Activated CD4-positive, alpha-beta T cell treated with anti-CD3 and anti-CD28 coated beads, Interleukin-2, Interleukin-6, amounts not matched to agents 100 ng/mL and 50 ng/mL, durations not matched to agents 16 hours and 8 hours (primary cell): Measurements from ENCODE around the gene DNAJC17.
A peak's percentile ranks its signal among the peaks of the same experiment; 100 is the strongest.

Experiments
- DNase-seq: peaks from one replicate; pipeline ENCODE4 v3.0.0-alpha.2; 2020

DNAJC17 gene

GRCh38 chr15:40828447-40829036 is 21.3 kb upstream of the DNAJC17 start, which contains the start of gene PPP1R14D:
Gene PPP1R14D (minus strand): TSS chr15:40828708. CDS start chr15:40828641, 67 bp downstream.
- DNase-seq, result no peak

DNA sequence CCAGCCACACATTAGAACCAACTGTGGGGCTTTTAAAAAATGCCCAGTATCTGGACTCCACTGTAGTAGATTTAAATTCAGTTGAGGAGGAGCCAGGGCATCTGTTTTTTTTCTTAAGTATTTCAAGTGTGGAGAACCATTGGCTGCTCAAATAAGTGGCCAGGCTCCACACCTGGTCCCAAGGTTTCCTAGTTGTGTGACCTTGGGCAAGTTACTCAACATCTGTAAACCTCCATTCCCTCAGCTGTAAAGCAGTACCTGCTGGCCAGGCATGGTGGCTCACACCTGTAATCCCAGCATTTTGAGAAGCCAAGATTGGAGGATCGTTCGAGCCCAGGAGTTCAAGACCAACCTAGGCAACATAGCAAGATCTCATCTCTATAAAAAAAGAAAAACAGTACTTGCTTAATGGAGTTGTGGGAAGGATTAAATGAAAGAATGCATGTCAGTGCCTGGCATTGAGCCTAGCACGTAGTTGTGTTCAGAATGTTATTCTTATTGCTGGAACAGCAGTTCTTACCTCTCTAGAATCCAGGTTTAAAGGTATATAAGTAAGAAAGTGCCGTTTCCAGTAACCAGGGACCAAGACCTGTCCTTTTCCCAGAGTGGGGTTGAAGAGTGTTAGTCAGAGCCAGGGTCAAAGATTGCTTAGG is 19.3 kb upstream of the DNAJC17 start:
- no peak for DNase-seq

GRCh38 chr15:40825661-40826422 is 18.6 kb upstream of the DNAJC17 start:
- DNase-seq, result no peak

- peak; percentile 23 for DNase-seq
Observed at GRCh38 chr15:40823572-40824343, 16.5 kb upstream of the DNAJC17 start.

- DNase-seq, result no peak
Observed at GRCh38 chr15:40821195-40821594, 13.9 kb upstream of the DNAJC17 start.

- no peak for DNase-seq
Observed at GRCh38 chr15:40819048-40819447, 11.8 kb upstream of the DNAJC17 start.

DNA sequence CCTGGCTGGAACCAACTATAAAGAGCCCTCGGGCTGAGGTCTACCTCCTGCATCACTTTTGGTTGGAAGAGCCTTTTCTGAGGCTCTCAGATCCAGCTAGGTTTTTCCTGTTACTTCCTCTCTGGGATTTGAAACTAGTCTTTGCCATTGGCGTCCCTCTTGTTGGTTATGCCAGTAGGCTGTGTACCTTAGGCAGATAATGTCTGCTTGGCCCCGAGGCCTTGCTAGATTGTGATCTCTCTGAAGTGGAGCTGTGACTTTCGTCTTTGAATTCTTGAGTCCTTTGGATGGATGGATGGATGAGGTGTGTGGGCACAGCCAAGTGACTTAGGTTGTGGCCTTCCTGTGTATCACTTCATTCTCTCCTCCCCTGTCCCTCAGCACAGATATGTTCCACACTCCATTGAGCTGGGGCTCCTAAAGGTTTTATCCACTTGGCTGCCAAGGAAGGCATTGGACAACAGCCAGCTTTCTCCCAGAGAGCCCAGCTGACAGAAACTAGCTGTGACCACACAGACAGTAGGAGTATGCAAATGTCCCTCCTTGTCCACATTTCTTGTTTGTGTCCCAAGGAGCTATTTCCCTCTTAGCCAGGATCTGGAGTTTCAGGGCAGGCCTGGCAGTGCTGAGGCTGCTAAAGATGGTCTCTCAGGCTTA is 7.9 kb upstream of the DNAJC17 start:
- no peak for DNase-seq

GRCh38 chr15:40812721-40813425 is 5.6 kb upstream of the DNAJC17 start:
- DNase-seq, result no peak

- DNase-seq, result no peak
Observed at GRCh38 chr15:40808861-40809450, 1.7 kb upstream of the DNAJC17 start.

DNA sequence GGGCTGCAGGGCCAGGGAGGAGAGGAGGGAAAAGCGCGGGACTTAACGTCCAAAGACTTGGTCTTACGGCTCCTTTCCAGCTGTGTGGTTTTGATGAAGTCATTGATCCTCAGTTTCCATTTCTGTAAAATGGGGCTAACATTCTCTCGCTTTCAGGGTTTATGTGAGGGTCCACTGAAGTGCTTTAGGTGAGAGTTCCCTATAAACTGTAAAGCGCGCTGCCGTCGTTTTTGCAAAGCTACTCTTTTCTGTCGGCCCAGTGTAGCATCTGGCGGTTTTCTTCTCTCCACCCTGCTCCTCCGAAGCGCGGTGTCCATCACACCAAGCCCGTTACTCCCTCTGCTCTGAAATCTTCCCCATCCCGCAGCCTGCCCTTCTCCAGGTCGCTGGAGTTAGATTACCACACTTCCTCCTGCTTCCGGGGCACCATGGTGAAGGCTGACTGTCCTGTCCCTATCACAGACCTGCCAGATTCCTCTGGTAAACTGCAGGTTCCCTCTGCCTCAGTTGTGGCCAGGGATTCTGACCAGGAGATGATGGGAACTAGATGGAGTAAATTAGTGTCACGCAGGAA is 702 bp upstream of the DNAJC17 start:
- no peak for DNase-seq

DNA sequence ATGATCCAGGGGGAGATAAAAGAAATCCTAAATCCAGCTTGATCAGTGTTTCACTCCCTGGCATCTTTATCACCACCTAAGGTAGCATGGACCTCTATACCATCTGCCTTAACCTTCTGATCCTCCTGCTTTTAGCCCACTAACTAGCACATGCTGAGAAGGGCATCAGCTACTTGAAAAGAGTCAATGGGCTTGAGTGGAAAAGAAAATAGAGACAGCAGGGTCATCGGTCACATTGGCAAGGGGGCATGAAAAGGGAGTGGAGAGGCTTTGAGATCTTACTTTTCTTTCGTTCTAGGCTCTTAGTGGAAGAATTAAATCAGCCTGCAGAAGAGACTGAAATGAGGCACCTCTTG is 623 bp downstream of the DNAJC17 start:
- no peak for DNase-seq

DNA sequence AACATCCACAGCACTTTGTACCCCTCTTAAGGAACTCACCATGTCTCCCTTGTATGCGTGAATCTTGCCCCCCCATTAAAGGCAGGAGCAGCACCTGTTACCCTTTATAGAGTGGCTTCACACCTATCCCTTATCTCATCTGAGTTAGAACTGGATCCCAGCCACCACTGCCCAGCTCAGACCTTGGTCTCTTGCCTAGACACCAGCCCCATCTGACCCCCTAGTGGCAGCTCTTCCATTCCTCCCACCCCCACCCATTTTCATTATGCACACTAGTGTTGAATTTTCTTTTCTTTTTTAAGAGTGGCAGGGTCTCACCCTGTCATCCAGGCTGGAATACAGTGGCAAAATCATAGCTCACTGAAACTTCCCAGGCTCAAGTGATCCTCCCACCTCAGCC is 3.6 kb downstream of the DNAJC17 start:
- DNase-seq, result no peak

- DNase-seq, result no peak
Observed at GRCh38 chr15:40803076-40803475, 4.2 kb downstream of the DNAJC17 start.

DNA sequence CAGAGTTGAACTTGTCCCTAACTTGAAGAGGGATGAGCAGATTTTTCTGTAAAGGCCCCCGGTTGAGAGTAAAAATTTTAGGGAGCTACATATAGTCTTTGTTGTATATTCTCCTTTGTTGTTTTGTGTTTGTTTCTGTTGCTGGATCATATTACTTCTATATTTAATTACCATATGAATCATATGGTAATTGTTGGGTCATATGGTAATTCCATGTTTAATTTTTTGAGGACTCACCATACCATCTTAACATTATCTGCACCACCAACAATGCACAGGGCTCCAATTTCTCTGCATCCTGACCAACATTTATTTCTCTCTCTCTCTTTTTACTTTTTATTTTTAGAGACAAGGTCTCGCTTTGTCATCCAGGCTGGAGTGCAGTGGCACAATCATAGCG is 7.8 kb downstream of the DNAJC17 start:
- no peak for DNase-seq

GRCh38 chr15:40796512-40796911 is 10.8 kb downstream of the DNAJC17 start:
- DNase-seq, result no peak

DNA sequence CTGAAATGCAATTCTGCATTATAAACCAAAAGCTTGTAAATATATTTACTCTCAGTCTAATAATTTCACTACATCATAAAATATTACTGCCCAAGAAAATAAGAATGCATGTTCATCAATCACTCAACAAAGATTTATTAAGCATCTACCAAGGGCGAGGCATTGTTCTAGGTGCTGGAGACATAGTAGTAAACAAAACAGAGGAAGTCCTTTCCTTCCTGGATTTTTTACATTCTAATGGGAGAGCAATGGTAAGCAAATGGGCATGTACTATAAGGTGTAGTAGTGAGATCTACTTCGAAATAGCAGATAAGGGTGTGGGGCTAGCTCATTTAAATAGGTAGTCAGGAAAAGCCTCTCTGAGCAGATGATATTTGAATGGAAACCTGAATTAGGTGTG is 11.2 kb downstream of the DNAJC17 start:
- no peak for DNase-seq

DNA sequence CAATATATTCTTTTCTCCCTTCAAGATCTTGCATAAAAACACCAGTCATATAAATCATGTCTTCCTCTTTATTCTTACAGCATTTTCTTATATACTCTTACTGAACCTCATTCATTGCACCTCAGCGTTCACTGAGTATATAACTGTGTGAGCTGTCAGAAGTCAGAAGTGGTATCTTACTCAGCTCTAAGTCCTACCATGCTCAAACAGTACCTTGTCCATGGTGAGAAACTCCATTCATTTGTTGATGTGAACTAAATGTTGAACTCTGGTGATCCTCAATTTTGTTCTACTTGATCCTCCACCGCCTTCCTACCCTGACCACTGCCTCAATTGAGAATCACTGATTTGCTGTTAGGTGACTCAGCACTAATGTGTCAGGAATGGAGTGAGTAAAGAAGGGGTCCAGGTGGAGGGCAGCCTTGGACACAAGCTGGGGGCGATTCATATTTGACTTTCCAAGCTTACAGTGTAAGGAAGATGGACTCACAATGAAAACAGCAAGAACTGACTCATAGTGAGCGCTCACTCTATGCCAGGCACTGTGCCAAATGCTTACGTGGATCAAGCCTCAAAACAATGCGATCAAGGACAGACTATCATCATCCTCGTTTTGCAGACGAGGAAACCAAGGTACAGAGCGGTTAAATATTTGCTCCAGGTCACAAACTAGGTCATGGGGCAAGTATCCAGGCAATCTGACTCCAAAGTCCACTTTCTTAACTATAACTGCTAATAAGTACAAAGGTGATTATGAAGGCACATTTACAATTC is 13.9 kb downstream of the DNAJC17 start:
- DNase-seq, result peak; percentile 74

GRCh38 chr15:40792394-40792793 is 14.9 kb downstream of the DNAJC17 start:
- DNase-seq, result no peak

- DNase-seq, result no peak
Observed at GRCh38 chr15:40790718-40791117, 16.6 kb downstream of the DNAJC17 start.

DNA sequence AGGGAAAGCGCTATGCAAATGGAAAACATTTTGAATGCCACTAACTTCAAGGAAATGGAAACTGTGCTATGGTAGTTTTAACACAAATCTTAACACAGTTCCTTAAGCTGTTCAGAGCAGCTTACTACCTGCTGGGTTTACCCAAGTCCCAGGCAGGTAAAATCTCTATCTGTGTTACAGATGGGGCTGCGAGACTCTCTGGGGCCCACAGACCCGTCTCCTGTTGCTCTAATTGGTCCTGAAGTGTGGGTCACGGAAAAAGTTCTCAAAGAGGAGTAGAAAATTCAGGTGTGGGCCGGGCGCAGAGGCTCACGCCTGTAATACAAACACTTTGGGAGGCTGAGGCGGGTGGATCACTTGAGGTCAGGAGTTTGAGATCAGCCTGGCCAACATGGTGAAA is 17.3 kb downstream of the DNAJC17 start:
- DNase-seq, result no peak

DNA sequence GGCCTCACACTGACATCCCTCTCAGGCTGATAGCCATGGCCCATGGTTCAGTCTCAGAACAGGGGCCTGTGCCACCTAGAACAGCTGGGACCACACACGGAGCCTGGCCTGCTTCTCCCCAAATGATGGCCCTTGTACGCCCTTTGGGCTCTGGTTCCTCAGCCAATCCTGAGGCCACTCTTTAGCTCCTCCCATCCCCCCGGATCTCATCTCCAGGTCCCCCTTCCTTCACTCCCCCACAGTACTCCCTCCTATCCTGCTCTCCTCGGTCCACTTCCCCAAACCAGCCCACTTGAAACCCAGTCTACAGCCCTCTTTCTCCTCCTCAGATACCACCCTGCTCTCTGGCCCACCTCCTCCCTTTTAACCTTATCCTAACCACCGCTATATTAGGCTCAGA is 18.2 kb downstream of the DNAJC17 start:
- no peak for DNase-seq
